ENCODE data around the gene SETDB1.

The SETDB1 gene

DNA sequence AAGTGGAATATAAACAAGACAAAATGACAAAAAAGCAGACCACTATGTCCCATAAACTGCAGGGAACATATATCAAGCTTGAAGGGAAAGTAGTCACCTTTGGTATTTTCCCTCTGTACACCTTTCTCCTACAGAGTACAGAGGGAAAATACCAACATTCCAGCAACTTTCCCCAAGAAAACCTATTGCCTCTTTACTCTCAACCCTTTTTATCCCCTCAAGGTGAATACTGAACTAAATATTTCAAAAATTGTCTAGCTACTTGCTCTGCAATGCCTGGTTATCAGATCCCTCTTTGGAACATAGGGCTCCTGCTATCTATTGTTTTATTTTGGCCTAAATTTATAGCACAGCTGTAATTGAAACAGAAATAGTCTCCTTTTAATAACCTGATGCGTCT, 23.4 kb upstream of the SETDB1 start:
- DNase-seq (ENCODE audit: insufficient read length, low spot score) (no peak), FAIRE-seq (no peak)
- TF ChIP-seq SPI1 (IDR thresholded peaks at IDR 0.05; ENCODE audit: low read depth, low read length) (no peak), POU2F2 (IDR thresholded peaks at IDR 0.05; ENCODE audit: low read depth, low read length) (no peak), POLR2A (IDR thresholded peaks at IDR 0.05; ENCODE audit: low read depth, low read length) (no peak), POLR2AphosphoS5 (IDR thresholded peaks at IDR 0.05; ENCODE audit: low read depth, low read length) (no peak), TAF1 (IDR thresholded peaks at IDR 0.05; ENCODE audit: low read depth, low read length) (no peak), PAX5 (IDR thresholded peaks at IDR 0.05; ENCODE audit: insufficient read depth, low read length, severe bottlenecking) (no peak)

DNA sequence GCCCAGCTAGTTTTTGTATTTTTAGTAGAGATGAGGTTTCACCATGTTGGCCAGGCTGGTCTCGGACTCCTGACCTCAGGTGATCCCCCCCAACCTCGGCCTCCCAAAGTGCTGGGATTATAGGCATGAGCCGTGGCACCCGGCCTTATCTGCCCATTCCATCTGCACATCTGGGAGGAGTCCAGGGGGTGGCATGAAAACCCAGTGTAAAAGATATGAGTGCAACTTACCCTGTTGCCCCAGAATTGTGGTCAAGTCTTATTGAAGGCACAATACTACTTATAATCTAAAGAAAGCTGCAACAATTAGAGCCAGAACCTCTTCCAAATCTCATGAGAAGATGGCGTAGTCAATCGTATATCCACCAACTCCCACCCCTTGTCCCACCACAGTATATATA, 20.9 kb upstream of the SETDB1 start:
- no peak for DNase-seq (ENCODE audit: insufficient read length, low spot score)
- TF ChIP-seq PAX5 (IDR thresholded peaks at IDR 0.05; ENCODE audit: insufficient read depth, low read length, severe bottlenecking): no peak
- TF ChIP-seq POLR2AphosphoS5 (IDR thresholded peaks at IDR 0.05; ENCODE audit: low read depth, low read length): no peak
- no peak for TF ChIP-seq POLR2A (IDR thresholded peaks at IDR 0.05; ENCODE audit: low read depth, low read length)
- TF ChIP-seq SPI1 (IDR thresholded peaks at IDR 0.05; ENCODE audit: low read depth, low read length): no peak
- TF ChIP-seq TAF1 (IDR thresholded peaks at IDR 0.05; ENCODE audit: low read depth, low read length): no peak
- TF ChIP-seq POU2F2 (IDR thresholded peaks at IDR 0.05; ENCODE audit: low read depth, low read length): no peak
- FAIRE-seq: no peak

DNA sequence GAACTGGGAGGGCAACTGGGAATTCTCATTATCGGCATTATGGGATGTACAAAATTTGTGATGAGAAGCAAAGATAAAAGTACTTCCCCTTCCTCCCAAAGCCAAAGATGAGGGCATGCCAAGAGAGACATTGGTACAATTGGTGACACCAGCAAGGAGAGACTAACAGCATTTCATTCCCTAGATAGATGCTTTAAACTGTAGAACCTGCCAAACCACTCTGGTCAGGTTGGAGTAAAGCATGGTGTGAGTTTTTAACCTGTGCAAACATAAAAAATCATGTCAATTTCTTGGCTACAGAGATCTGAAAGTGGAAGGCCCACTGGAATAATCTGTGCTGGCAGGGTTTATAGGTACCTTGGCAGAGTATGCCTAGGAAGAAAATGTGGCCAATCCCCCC, 19.8 kb upstream of the SETDB1 start:
- TF ChIP-seq SPI1 (IDR thresholded peaks at IDR 0.05; ENCODE audit: low read depth, low read length) (no peak), PAX5 (IDR thresholded peaks at IDR 0.05; ENCODE audit: insufficient read depth, low read length, severe bottlenecking) (no peak), TAF1 (IDR thresholded peaks at IDR 0.05; ENCODE audit: low read depth, low read length) (no peak), POU2F2 (IDR thresholded peaks at IDR 0.05; ENCODE audit: low read depth, low read length) (no peak), POLR2AphosphoS5 (IDR thresholded peaks at IDR 0.05; ENCODE audit: low read depth, low read length) (no peak), POLR2A (IDR thresholded peaks at IDR 0.05; ENCODE audit: low read depth, low read length) (no peak)
- no peak for DNase-seq (ENCODE audit: insufficient read length, low spot score)
- FAIRE-seq: no peak

DNA sequence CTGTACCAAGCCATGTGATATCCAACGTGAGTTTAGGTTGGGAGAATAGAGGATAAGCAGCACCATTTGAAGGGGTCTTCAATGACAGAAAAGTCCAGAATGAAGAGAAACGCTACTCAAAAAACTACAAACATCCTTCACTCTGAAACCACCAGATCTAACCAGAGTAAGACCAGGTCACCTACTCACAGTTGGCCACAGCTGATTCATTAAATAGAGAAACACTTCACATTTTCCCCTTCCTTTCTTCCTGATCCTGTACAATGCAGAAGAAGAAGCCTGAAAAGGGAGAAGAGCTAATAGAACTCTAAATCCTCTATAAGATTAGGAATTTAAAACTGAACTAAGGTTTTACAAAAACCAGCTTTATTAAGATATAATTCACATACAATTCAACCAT, 19.4 kb upstream of the SETDB1 start:
- DNase-seq (ENCODE audit: insufficient read length, low spot score) (no peak), FAIRE-seq (no peak)
- TF ChIP-seq POLR2AphosphoS5 (IDR thresholded peaks at IDR 0.05; ENCODE audit: low read depth, low read length) (no peak), SPI1 (IDR thresholded peaks at IDR 0.05; ENCODE audit: low read depth, low read length) (no peak), POLR2A (IDR thresholded peaks at IDR 0.05; ENCODE audit: low read depth, low read length) (no peak), TAF1 (IDR thresholded peaks at IDR 0.05; ENCODE audit: low read depth, low read length) (no peak), POU2F2 (IDR thresholded peaks at IDR 0.05; ENCODE audit: low read depth, low read length) (no peak), PAX5 (IDR thresholded peaks at IDR 0.05; ENCODE audit: insufficient read depth, low read length, severe bottlenecking) (no peak)

DNA sequence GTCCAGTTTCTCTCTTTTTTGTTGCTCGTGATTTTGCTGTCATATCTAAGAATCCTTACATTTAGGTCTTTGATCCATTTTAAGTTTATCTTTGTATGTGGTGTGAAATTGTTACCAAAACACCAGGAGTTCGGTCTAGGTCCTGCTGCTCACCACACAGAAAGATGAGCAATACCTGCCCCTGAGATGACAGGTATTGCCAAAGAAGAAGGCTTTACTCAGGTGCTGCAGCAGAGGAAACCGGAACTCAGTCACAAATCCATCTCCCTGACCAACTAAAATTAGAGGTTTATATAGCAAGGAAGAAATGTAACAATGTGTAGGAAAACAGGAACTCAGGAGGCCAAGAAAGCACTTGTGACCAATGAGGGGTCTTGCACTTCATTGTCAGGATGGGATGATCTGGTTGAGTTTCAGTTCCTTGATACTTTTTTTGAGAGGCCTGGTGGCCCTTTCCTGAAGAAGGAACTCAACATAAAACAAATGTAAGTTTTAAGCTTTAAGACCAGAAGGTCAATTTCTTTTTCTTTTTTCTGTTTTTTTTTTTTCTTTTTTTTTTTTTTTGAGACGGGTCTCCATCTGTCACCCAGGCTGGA, 16.5 kb upstream of the SETDB1 start:
- DNase-seq (ENCODE audit: insufficient read length, low spot score): no peak
- TF ChIP-seq TAF1 (IDR thresholded peaks at IDR 0.05; ENCODE audit: low read depth, low read length) (no peak), PAX5 (IDR thresholded peaks at IDR 0.05; ENCODE audit: insufficient read depth, low read length, severe bottlenecking) (no peak), SPI1 (IDR thresholded peaks at IDR 0.05; ENCODE audit: low read depth, low read length) (peak; percentile 32)
- no peak for FAIRE-seq

DNA sequence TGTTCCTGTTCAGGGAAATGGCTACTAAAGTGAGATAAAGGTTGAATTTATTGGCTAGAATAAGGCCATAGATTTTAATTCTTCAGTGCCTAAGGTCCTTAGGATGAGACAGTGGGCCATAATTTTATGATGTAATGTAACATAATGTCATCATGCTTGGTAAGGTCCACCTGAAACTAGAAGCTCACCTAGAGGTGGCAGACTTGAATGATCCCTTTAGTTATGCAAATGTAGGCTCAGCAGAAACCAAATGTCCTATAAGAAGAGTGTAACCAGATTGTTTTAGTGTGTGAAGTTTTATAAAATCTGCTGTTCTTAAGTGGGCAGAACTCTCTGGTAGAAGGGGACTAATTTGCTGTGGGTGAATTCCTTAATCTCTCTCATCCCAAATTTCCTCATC, 13.5 kb upstream of the SETDB1 start:
- TF ChIP-seq TAF1 (IDR thresholded peaks at IDR 0.05; ENCODE audit: low read depth, low read length): no peak
- no peak for TF ChIP-seq PAX5 (IDR thresholded peaks at IDR 0.05; ENCODE audit: insufficient read depth, low read length, severe bottlenecking)
- no peak for DNase-seq (ENCODE audit: insufficient read length, low spot score)
- no peak for FAIRE-seq

DNA sequence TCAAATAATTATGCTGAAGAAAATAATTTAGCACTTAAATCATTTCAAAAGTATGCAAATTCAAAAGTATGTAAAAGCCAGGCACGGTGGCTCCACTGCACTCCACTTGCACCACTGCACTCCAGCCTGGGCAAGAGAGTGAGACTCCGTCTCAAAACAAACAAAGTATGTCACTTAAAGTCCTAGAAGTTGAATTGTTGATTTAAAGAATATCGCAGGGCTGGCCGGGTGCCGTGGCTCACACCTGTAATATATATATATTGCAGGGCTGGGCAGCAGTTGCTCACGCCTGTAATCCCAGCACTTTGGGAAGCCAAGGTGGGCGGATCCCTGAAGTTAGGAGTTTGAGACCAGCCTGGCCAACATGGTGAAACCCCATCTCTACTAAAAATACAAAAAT, 8.8 kb upstream of the SETDB1 start:
- DNase-seq (ENCODE audit: insufficient read length, low spot score) (no peak), FAIRE-seq (no peak)
- TF ChIP-seq POLR2AphosphoS5 (IDR thresholded peaks at IDR 0.05; ENCODE audit: low read depth, low read length) (no peak), TAF1 (IDR thresholded peaks at IDR 0.05; ENCODE audit: low read depth, low read length) (no peak), POLR2A (IDR thresholded peaks at IDR 0.05; ENCODE audit: low read depth, low read length) (no peak), POU2F2 (IDR thresholded peaks at IDR 0.05; ENCODE audit: low read depth, low read length) (no peak), PAX5 (IDR thresholded peaks at IDR 0.05; ENCODE audit: insufficient read depth, low read length, severe bottlenecking) (no peak), SPI1 (IDR thresholded peaks at IDR 0.05; ENCODE audit: low read depth, low read length) (no peak)

DNA sequence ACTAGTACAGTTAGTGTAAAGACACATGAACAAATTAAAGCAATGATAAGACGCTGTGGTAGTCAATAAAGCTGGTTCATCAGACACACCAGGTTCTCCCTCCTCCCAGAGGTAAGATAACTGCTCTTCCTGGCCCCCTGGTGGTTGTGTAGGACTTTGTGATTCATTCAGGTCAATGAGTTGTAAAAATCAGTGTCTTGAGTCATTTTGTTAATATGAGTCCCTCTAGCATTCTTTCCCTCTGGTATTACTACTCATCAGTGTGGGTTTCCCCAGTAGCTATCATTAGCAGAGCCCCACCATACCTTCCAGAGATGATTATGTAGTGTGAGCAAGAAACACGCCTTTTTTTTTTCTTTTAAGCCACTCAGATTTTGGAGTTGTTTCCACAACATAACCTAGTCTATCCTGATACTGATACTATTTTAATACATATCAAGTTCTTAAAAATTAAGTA, 3.6 kb upstream of the SETDB1 start:
- no peak for TF ChIP-seq POLR2AphosphoS5 (IDR thresholded peaks at IDR 0.05; ENCODE audit: low read depth, low read length)
- peak; percentile 50 for DNase-seq (ENCODE audit: insufficient read length, low spot score)
- peak; percentile 87 for FAIRE-seq

DNA sequence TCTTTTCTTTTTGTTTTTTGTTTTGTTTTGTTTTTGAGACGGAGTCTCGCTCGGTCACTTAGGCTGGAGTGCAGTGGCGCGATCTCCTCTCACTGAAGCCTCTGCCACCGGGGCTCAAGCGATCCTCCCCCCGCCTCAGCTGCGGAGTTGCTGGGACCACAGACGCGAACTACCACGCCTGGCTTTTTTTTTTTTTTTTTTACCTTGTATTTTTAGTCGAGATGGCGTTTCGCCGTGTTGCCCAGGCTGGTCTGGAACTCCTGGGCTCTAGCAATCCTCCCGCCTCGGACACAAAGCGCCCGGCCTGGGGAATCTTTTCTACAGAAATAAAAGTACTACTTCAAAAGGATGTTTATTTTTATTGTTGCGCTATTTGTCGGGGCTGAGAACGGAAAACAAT, 1.1 kb upstream of the SETDB1 start:
- FAIRE-seq (no peak), DNase-seq (ENCODE audit: insufficient read length, low spot score) (no peak)
- TF ChIP-seq TAF1 (IDR thresholded peaks at IDR 0.05; ENCODE audit: low read depth, low read length): no peak
- TF ChIP-seq POLR2AphosphoS5 (IDR thresholded peaks at IDR 0.05; ENCODE audit: low read depth, low read length): no peak
- no peak for TF ChIP-seq PAX5 (IDR thresholded peaks at IDR 0.05; ENCODE audit: insufficient read depth, low read length, severe bottlenecking)
- no peak for TF ChIP-seq POLR2A (IDR thresholded peaks at IDR 0.05; ENCODE audit: low read depth, low read length)
- TF ChIP-seq SPI1 (IDR thresholded peaks at IDR 0.05; ENCODE audit: low read depth, low read length): no peak
- TF ChIP-seq POU2F2 (IDR thresholded peaks at IDR 0.05; ENCODE audit: low read depth, low read length): no peak

DNA sequence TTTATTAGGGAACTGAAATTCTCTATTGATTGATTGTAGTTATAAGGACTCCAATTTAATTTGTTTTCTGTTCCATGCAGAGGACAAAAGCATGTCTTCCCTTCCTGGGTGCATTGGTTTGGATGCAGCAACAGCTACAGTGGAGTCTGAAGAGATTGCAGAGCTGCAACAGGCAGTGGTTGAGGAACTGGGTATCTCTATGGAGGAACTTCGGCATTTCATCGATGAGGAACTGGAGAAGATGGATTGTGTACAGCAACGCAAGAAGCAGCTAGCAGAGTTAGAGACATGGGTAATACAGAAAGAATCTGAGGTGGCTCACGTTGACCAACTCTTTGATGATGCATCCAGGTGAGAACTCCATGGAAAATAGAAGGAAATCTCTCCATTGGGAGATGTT, 1.5 kb downstream of the SETDB1 start:
- no peak for DNase-seq (ENCODE audit: insufficient read length, low spot score)
- no peak for TF ChIP-seq POU2F2 (IDR thresholded peaks at IDR 0.05; ENCODE audit: low read depth, low read length)
- no peak for TF ChIP-seq SPI1 (IDR thresholded peaks at IDR 0.05; ENCODE audit: low read depth, low read length)
- no peak for TF ChIP-seq TAF1 (IDR thresholded peaks at IDR 0.05; ENCODE audit: low read depth, low read length)
- TF ChIP-seq POLR2AphosphoS5 (IDR thresholded peaks at IDR 0.05; ENCODE audit: low read depth, low read length): no peak
- TF ChIP-seq POLR2A (IDR thresholded peaks at IDR 0.05; ENCODE audit: low read depth, low read length): no peak
- TF ChIP-seq PAX5 (IDR thresholded peaks at IDR 0.05; ENCODE audit: insufficient read depth, low read length, severe bottlenecking): no peak
- no peak for FAIRE-seq

All from GM12891 (cell line).